Neutrophil (primary cell): Measurements from ENCODE around the gene CHAC2.

ENCODE experiments used
- H3K27ac ChIP-seq: fragments of 200-600 bp; sonication (generic); 2 replicates; pipeline ENCODE4 v1.5.1; 2016; ENCODE audit warnings: mild to moderate bottlenecking, moderate library complexity
- H3K27me3 ChIP-seq: fragments of 200-600 bp; sonication (generic); 2 replicates; pipeline ENCODE4 v1.6.0; 2016; ENCODE audit warnings: mild to moderate bottlenecking
- H3K36me3 ChIP-seq: fragments of 200-600 bp; sonication (generic); 2 replicates; pipeline ENCODE4 v1.5.1; 2017
- H3K4me1 ChIP-seq, 2 experiments: fragments of 200-600 bp in 1 of 2; sonication (generic) in 1 of 2; 1 replicate in 1 of 2; 2 replicates in 1 of 2; pipeline versions ENCODE4 v1.5.1 to v1.6.1; 2013 to 2016; ENCODE audit warnings: low read depth in 1 of 2, low read length in 1 of 2, mild to moderate bottlenecking in 1 of 2, moderate library complexity in 1 of 2; ENCODE audit not compliant: control insufficient read depth in 1 of 2, insufficient read depth in 1 of 2
- H3K4me3 ChIP-seq, 2 experiments: fragments of 200-600 bp in 1 of 2; sonication (generic) in 1 of 2; 1 replicate in 1 of 2; 2 replicates in 1 of 2; pipeline ENCODE4 v1.5.1; 2013 to 2016; ENCODE audit warnings: low read depth in 1 of 2, low read length in 1 of 2, mild to moderate bottlenecking in 1 of 2, moderate library complexity in 1 of 2
- H3K9me3 ChIP-seq: fragments of 200-600 bp; sonication (generic); 2 replicates; pipeline ENCODE4 v1.5.1; 2016
- CTCF ChIP-seq: fragments of 200-600 bp; sonication (generic); IDR thresholded peaks from 2 replicates; pipeline ENCODE4 v1.5.1; 2016; ENCODE audit warnings: antibody characterized with exemption

Gene CHAC2

DNA sequence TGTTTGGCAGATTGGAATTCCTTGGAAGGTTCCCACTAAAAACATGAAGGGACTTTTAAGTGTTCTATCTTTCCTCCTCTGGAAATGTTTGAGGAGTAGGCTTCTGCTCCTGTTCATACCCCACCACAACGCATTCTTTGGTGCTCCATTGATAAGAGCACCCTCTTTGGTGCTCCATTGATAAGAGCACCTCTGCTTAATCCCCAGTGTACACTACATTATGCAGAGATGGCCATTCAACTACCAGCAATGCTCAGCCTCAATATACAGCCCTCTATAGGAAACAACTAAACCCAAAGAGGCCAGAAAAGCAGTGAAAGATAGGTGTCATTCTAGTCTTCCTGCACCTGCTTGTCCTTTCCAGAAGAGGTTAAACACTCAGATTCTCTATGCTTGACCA lies 1.8 kb upstream of the CHAC2 start:
- Histone ChIP-seq H3K4me1 (peaks cover 6 to 12% of the 10 kb centered on the region in 2 experiments), H3K36me3 (peaks cover 27% of the 10 kb centered on the region), H3K9me3 (no peaks in the 10 kb centered on the region), H3K4me3 (no peak overlapping the region), H3K27ac (no peak overlapping the region), H3K27me3 (no peaks in the 10 kb centered on the region)
- no peak for TF ChIP-seq CTCF

- Histone ChIP-seq H3K36me3 (peaks cover 9% of the 10 kb centered on the region), H3K4me3 (peak overlapping the region; percentile 72 to 81), H3K9me3 (no peaks in the 10 kb centered on the region), H3K4me1 (peaks cover 6 to 12% of the 10 kb centered on the region in 2 experiments), H3K27ac (no peak overlapping the region), H3K27me3 (no peaks in the 10 kb centered on the region)
- no peak for TF ChIP-seq CTCF
These were observed 588 bp downstream of the CHAC2 start for GRCh38 chr2:53768242-53768542.

DNA sequence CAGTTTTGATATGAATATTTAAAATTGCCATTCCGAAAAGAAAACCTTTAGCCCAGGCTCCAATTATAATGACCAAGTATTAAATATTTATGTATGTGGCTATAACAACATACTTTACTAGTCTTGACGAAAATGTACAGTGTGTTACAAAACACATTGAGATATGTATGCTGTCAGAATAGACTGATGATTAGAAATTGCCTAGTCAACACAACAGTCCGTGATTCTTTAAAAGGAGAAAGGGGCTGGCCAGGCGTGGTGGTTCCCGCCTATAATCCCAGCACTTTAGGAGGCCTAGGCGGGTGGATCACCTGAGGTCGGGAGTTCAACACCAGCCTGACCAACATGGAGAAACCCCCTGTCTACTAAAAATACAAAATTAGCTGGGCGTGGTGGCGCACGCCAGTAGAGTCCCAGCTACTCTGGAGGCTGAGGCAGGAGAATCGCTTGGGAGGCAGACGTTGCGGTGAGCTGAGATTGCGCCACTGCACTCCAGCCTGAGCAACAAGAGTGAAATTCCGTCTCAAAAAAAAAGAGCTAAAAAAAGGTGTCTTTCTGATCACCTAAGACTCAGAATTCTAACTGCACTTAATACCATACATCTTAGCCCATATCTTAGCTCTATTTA lies 1.8 kb downstream of the CHAC2 start:
- TF ChIP-seq CTCF, result no peak

GRCh38 chr2:53770264-53770663 lies 2.7 kb downstream of the CHAC2 start:
- no peak for TF ChIP-seq CTCF
- Histone ChIP-seq H3K4me1 (peaks cover 6 to 12% of the 10 kb centered on the region in 2 experiments), H3K4me3 (no peak overlapping the region), H3K27ac (no peak overlapping the region), H3K27me3 (no peaks in the 10 kb centered on the region), H3K36me3 (no peaks in the 10 kb centered on the region), H3K9me3 (no peaks in the 10 kb centered on the region)

More for the DNA sequence above, 1.8 kb downstream of the CHAC2 start:
- H3K27ac ChIP-seq, result no peak overlapping the region
- peaks cover 3% of the 10 kb centered on the region for H3K36me3 ChIP-seq
- H3K4me1 ChIP-seq, result peaks cover 6 to 12% of the 10 kb centered on the region in 2 experiments
- no peaks in the 10 kb centered on the region for H3K27me3 ChIP-seq
- H3K4me3 ChIP-seq, result no peak overlapping the region
- H3K9me3 ChIP-seq, result no peaks in the 10 kb centered on the region

- no peak for TF ChIP-seq CTCF
- H3K36me3 ChIP-seq, result peaks cover 5% of the 10 kb centered on the region
- no peak overlapping the region for H3K4me3 ChIP-seq
- no peak overlapping the region for H3K27ac ChIP-seq
- H3K27me3 ChIP-seq, result no peaks in the 10 kb centered on the region
- no peaks in the 10 kb centered on the region for H3K4me1 ChIP-seq
- H3K9me3 ChIP-seq, result no peaks in the 10 kb centered on the region
These were observed 9.5 kb downstream of the CHAC2 start for GRCh38 chr2:53777134-53777533.
